LNCaP clone FGC (cell line): ENCODE data around the gene GRM4.

Experiments used
- DNase-seq: peaks from one replicate; pipeline ENCODE4 v3.0.0-alpha.2; 2011; ENCODE audit warnings: low read depth
- H3K4me3 ChIP-seq: 2 replicates; pipeline ENCODE4 v1.5.1; 2011; ENCODE audit warnings: mild to moderate bottlenecking, low read depth, low read length, control low read depth
- CTCF ChIP-seq: IDR thresholded peaks from 2 replicates; pipeline ENCODE4 v1.5.1; 2012; ENCODE audit warnings: mild to moderate bottlenecking; ENCODE audit not compliant: control insufficient read depth, insufficient read depth; ENCODE audit errors: extremely low read depth

The GRM4 gene

GRCh38 chr6:34138914-34139510, 6.9 kb downstream of the GRM4 start:
- H3K4me3 ChIP-seq: no peak overlapping the region
- no peak for DNase-seq
- TF ChIP-seq CTCF: no peak

- no peak for TF ChIP-seq CTCF
- no peak for DNase-seq
- no peak overlapping the region for H3K4me3 ChIP-seq
These were observed 7.7 kb downstream of the GRM4 start for GRCh38 chr6:34138191-34138590.

- no peak for DNase-seq
- no peak overlapping the region for H3K4me3 ChIP-seq
- TF ChIP-seq CTCF: no peak
These were observed 10.3 kb downstream of the GRM4 start for GRCh38 chr6:34135541-34135940.

GRCh38 chr6:34132486-34133185, 13.3 kb downstream of the GRM4 start:
- H3K4me3 ChIP-seq: no peak overlapping the region
- DNase-seq: no peak

GRCh38 chr6:34131326-34132290, 14.3 kb downstream of the GRM4 start:
- no peak for DNase-seq
- no peak for TF ChIP-seq CTCF
- H3K4me3 ChIP-seq: no peak overlapping the region

More at GRCh38 chr6:34132486-34133185, 13.3 kb downstream of the GRM4 start:
- no peak for TF ChIP-seq CTCF

- no peak overlapping the region for H3K4me3 ChIP-seq
- no peak for TF ChIP-seq CTCF
- no peak for DNase-seq
These were observed 15.0 kb downstream of the GRM4 start for GRCh38 chr6:34130862-34131261.
